ENCODE data around the gene HSCB. TPM values are rescaled to one million over a fixed set of nuclear protein-coding genes. Genes with fewer than 3 reads are reported as not detected.

The HSCB gene
- total RNA-seq, 1 experiment from 2014 or later: 19.2 TPM

DNA sequence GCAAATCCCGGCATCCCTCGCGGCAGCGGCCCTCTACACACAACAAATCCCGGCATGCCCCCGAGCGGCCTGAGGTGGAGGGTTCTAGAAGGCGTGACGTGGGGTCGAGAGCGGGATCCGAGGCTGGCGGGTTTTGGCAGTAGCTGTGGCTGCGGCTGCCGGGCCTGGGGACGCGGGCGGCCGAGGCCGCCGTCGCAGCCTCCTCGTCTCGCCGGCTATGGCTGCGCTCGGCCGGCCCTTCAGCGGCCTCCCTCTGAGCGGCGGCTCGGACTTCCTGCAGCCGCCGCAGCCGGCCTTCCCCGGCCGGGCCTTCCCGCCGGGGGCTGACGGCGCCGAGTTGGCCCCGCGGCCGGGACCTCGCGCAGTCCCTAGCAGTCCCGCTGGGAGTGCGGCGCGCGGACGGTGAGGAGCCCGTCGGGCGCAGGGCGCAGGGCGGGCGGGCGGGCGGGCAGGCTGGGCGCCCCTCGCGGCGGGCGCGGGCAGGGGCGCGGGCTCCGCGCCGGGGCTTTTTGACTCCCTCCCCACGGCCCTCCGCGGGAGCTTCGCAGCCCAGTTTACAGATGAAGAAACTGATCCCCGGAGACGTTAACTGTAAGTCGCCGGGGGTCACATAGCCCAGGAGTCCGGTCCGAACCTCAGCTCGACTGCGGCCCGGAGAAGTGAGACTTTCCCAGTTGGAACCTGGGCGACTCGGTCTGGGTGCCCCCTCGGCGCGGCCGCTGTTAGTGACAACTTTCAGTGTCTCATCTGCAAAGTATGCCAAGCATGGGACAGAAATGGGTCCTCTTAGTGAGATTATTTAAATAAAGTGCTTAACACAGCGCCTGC is 31.0 kb downstream of the HSCB start, which contains the start of gene CCDC117 (continued):
- TF ChIP-seq NR3C1 (CRISPR knock-in tag; conservative IDR thresholded peaks at IDR 0.05; ENCODE audit: low read depth): no peak
- no peak for TF ChIP-seq TCF7 (CRISPR knock-in tag; IDR thresholded peaks at IDR 0.05; ENCODE audit: low read depth)
- no peak for TF ChIP-seq GRHL2 (CRISPR knock-in tag; IDR thresholded peaks at IDR 0.05; ENCODE audit: insufficient replicate concordance, severe bottlenecking)
- TF ChIP-seq SOX15 (CRISPR knock-in tag; IDR thresholded peaks at IDR 0.05): no peak
- TF ChIP-seq, protein P1, sequence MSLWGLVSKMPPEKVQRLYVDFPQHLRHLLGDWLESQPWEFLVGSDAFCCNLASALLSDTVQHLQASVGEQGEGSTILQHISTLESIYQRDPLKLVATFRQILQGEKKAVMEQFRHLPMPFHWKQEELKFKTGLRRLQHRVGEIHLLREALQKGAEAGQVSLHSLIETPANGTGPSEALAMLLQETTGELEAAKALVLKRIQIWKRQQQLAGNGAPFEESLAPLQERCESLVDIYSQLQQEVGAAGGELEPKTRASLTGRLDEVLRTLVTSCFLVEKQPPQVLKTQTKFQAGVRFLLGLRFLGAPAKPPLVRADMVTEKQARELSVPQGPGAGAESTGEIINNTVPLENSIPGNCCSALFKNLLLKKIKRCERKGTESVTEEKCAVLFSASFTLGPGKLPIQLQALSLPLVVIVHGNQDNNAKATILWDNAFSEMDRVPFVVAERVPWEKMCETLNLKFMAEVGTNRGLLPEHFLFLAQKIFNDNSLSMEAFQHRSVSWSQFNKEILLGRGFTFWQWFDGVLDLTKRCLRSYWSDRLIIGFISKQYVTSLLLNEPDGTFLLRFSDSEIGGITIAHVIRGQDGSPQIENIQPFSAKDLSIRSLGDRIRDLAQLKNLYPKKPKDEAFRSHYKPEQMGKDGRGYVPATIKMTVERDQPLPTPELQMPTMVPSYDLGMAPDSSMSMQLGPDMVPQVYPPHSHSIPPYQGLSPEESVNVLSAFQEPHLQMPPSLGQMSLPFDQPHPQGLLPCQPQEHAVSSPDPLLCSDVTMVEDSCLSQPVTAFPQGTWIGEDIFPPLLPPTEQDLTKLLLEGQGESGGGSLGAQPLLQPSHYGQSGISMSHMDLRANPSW (CRISPR knock-in tag; conservative IDR thresholded peaks at IDR 0.05; ENCODE audit: low read depth): no peak
- TF ChIP-seq FOXP1 (CRISPR knock-in tag; IDR thresholded peaks at IDR 0.05; ENCODE audit: borderline replicate concordance): peak; percentile 65; the same call in 1 of the 2 replicates
- peak; percentile 63; the same call in 1 of the 2 replicates for TF ChIP-seq TEAD1 (CRISPR knock-in tag; IDR thresholded peaks at IDR 0.05)
- TF ChIP-seq NR1H2 (CRISPR knock-in tag; IDR thresholded peaks at IDR 0.05): no peak
- TF ChIP-seq, protein P2, sequence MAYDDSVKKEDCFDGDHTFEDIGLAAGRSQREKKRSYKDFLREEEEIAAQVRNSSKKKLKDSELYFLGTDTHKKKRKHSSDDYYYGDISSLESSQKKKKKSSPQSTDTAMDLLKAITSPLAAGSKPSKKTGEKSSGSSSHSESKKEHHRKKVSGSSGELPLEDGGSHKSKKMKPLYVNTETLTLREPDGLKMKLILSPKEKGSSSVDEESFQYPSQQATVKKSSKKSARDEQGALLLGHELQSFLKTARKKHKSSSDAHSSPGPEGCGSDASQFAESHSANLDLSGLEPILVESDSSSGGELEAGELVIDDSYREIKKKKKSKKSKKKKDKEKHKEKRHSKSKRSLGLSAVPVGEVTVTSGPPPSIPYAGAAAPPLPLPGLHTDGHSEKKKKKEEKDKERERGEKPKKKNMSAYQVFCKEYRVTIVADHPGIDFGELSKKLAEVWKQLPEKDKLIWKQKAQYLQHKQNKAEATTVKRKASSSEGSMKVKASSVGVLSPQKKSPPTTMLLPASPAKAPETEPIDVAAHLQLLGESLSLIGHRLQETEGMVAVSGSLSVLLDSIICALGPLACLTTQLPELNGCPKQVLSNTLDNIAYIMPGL (CRISPR knock-in tag; IDR thresholded peaks at IDR 0.05): no peak
- TF ChIP-seq ZNF263 (CRISPR knock-in tag; IDR thresholded peaks at IDR 0.05; ENCODE audit: low read depth): no peak
- TF ChIP-seq MXD4 (CRISPR knock-in tag; IDR thresholded peaks at IDR 0.05; ENCODE audit: borderline replicate concordance): no peak
- TF ChIP-seq ZBTB21 (CRISPR knock-in tag; IDR thresholded peaks at IDR 0.05; ENCODE audit: borderline replicate concordance): no peak
- no peak for TF ChIP-seq ATF1 (CRISPR knock-in tag; IDR thresholded peaks at IDR 0.05)
- peak; percentile 60; the same call in 1 of the 2 replicates for TF ChIP-seq GTF2I (CRISPR knock-in tag; conservative IDR thresholded peaks at IDR 0.05)
- peak; percentile 91 for TF ChIP-seq ETV6 (CRISPR knock-in tag; IDR thresholded peaks at IDR 0.05)
- TF ChIP-seq NFATC4 (CRISPR knock-in tag; IDR thresholded peaks at IDR 0.05): no peak
- TF ChIP-seq, protein P3, sequence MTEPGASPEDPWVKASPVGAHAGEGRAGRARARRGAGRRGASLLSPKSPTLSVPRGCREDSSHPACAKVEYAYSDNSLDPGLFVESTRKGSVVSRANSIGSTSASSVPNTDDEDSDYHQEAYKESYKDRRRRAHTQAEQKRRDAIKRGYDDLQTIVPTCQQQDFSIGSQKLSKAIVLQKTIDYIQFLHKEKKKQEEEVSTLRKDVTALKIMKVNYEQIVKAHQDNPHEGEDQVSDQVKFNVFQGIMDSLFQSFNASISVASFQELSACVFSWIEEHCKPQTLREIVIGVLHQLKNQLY (CRISPR knock-in tag; IDR thresholded peaks at IDR 0.05): no peak
- no peak for TF ChIP-seq ZNF671 (CRISPR knock-in tag; IDR thresholded peaks at IDR 0.05)
- TF ChIP-seq NFE2L1 (CRISPR knock-in tag; IDR thresholded peaks at IDR 0.05): no peak
- TF ChIP-seq NFYB (CRISPR knock-in tag; conservative IDR thresholded peaks at IDR 0.05; ENCODE audit: low read depth): no peak
- TF ChIP-seq, protein P4, sequence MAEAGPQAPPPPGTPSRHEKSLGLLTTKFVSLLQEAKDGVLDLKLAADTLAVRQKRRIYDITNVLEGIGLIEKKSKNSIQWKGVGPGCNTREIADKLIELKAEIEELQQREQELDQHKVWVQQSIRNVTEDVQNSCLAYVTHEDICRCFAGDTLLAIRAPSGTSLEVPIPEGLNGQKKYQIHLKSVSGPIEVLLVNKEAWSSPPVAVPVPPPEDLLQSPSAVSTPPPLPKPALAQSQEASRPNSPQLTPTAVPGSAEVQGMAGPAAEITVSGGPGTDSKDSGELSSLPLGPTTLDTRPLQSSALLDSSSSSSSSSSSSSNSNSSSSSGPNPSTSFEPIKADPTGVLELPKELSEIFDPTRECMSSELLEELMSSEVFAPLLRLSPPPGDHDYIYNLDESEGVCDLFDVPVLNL (CRISPR knock-in tag; IDR thresholded peaks at IDR 0.05; ENCODE audit: borderline replicate concordance, low read depth): no peak
